NCI-H1694 (cell line): ENCODE measurements around the gene WWP2.
A peak's percentile ranks its signal among the peaks of the same experiment; 100 is the strongest.

Experiments
- DNase-seq: peaks from one replicate; lab custom pipeline; 2025; lab: John Stamatoyannopoulos, UW

The WWP2 gene

DNA sequence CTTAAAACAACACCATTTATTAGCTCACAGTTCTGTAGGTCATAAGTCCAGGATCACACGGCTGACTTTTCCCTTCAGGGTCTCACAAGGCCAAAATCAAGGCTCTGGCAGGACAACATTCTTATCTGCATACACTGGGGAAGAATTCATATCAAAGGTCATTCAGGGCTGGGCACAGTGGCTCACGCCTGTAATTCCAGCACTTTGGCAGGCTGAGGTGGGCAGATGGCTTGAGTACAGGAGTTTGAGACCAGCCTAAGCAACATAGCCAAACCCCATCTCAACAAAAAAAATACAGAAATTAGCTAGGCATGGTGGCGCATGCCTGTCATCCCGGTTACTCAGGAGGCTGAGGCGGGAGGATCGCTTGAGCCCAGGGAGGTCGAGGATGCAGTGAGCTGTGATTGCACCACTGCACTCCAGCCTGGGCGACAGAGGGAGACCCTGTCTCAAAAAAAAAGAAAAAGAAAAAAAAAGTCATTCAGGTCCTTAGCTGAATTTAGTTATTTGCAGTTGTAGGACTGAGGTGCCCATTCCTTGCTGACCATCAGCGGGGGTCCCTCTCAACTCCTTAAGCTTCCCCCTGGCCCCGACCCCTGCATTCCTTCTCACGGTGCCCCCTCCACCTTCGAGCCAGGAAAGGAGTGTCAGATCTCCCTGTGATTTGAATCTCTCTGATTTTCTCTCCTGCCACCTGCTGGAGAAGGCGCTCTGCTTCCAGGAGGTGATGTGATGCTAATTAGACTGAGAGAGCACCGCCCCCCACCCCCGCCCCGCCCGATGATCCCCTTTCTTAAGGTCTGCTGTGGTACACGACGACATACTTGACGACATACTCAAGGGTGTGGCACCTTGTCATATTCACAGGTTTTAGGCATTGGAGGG lies 97.2 kb downstream of the WWP2 start:
- peak; percentile 46 for DNase-seq

DNA sequence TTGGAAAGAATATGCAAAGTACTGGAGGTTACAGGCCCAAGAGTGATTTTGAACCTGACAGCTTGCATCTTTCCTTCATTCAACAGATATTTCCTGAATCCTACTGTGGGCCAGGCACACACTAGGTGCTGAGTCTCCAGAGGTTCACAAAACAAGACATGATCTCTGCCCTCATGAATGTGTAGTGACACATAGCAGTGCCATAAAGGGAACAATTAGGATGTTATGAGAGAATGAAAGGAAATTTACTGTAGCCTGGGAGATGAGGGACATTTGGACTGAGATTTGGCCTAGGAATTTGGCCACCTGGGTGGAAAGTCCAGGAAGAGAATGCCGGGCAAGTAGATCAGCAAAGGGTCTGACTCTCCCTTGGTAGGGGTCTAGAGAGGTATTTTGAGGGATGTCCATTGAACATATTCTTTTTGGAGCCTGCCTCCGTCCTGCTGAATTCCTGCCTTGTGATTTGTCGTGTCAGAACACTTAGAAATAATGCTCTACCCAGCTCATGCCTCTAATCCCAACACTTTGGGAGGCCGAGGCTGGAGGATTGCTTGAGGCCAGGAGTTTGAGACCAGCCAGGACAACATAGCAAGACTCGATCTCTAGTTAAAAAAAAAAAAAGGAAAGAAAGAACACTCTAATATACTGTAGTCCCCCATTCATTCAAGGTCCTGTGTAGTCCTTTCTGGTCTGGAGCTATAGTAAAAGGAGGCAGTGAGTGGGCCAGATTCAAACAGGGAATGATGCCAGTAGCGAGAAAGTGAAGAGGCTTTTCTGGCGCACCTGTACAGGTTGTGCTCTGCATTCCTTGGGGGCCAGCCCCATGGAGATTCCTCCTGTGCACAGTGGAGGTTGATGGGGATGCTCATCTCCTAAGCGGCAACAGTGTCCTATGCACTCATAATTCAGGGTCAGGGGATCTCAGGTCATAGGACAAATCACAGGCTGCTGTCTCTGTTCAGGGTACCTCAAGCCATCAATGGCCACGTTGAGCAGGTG lies 98.4 kb downstream of the WWP2 start:
- DNase-seq: no peak

DNA sequence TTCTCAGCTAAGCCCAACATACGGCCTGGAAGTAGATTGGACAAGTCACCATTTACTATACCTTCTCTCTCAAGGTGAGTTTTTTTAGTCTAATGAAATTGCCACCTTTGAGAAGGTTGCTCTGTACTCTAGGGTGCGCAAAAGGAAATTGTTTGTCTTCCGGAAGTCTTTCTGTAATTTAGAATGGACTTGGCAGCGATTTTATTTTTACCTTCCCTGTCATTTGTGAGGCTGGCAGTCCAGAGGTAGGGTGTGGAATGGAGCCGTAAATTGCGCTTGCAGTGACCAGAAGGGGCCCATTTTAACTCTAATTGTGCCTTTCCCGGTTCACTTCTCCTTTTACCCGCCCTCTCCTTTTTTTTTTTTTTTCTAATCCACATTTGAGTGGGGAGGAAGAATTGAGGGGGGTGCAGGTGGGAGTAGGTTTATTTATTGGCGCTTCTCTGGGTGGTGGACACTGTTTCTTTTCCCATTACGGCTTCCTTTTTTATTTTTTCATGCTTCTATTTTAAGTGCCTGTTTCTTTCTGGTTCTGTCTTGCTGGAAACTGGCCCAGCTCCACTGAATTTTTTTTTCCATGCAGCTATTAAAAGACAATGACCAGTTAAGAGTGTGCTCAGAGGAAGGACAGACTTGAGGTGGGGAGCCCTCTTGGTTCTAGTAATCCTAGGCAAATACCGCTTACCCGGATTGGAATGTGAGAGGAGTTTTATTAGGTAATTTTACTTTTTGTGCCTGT lies 99.3 kb downstream of the WWP2 start:
- no peak for DNase-seq

DNA sequence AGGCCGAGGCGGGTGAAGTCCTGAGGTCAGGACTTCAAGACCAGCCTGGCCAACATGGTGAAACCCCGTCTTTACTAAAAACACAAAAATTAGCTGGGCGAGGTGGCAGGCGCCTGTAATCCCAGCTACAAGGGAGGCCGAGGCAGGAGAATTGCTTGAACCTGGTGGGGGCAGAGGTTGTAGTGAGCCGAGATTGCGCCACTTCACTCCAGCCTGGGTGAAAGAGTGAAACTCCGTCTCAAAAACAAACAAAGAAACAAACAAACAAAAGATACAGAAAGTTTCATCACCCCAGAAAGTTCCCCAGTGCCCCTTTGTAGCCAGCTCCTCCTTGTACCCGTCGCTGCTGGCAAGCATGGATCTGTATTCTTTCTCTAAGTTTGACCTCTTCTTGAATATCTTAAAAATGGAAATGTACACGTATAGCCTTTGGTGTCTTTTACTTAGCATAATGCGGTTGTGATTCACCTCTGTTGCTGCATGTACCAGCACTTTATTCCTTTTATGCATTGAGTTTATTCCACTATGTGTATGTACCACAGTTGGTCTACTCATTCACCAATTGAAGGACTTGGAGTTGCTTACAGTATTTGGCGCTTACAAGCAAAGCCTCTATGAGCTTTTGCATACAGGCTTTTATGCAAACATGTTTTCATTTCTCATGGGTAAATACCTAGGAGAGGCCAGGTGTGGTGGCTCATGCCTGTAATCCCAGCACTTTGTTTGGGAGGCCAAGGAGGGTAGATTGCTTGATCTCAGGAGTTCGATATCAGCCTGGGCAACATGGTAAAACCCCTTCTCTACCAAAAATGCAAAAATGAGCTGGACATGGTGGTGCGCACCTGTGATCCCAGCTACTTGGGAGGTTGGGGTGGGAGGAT lies 101.5 kb downstream of the WWP2 start:
- DNase-seq: no peak

DNA sequence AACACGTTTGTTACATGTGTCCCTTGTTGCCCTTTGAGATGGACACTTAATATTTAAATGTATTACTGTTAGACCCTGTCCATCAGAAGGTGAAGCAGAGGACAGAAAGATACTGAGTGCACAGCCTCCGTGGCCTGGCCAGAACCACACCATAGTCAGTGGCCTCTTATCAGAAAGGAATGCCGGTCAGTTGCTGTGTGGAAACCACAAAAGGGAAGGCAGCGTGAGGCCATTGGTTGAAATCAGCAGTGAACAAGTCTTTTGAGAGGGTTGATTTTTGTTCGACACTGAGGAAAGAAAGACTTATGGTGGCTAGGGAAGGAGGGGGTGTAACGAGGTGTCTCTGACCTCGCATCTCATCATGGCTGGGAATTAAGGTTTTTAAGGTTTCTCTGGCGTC lies 103.6 kb downstream of the WWP2 start:
- no peak for DNase-seq

DNA sequence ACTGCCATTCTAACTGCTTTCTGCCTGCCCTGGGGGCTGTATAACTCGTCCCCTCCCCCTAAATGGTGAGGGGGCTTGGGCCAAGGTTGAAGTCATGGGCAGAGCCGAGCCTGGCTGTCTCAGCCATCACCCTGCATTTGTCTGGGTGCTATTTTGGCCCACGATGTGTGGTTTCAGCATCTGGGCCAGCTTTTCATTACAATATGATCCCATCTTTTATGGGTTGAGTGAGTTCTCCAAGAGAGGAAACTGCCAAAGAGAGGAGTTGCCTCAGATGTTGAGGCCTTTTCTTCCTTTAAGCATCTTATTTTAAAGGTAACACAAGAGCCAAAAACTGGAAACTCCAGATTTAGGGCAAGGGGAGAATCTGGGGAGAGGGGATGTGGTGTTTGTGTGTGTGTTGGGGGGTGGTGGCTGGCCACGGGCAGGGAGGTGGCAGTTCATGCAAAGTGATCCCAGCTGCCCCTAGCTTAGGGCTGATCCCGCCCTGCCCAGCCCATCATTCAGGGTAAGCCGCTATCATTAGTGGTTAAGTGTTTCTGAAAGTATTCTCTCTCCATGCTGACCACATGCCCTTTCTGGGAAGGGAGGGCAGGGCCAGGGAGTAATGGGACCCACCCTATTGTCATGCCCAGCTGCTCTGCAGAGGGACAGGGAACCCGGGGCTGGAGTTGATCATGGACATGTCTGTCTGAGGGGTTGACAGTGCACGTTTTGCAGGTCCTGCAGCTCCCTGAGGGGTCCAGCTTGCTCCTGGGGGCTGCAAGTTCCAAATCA lies 105.8 kb downstream of the WWP2 start:
- DNase-seq: no peak

DNA sequence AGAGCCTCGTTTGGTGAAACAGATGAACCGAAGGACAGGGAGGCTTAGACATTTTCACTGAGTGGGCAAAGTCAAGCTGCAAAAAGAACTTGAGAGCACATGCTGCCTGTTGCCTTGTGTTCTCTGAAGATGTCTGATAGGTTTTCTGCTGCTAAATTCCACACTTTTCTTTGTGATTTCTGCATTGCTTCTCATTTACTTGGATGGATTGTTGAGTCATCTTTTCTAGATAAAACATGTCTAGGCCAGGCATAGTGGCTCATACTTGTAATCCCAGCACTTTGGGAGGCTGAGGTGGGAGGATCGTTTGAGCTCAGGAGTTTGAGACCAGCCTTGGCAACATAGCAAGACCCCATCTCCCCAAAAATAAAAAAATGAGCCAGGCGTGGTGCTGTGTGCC lies 108.6 kb downstream of the WWP2 start:
- DNase-seq: no peak

DNA sequence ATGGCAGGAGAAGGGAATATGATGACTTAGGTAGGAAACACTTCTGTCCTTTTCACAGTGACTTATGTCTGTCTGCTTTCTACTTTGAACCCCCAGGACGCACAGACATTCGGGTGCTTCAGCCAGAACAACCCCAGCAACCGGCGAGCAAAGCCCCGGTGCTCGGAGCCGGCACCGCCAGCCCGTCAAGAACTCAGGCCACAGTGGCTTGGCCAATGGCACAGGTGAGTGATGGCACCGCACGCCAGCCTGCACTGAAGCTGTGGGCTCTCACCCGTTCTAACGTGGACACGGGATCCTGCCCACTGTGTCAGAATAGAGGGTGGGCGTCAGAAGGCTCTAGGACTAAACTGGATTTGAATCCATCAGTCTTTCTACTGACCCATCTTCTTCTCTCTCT lies 109.6 kb downstream of the WWP2 start:
- no peak for DNase-seq

- DNase-seq: no peak
Measured at GRCh38 chr16:69872888-69873287, 110.8 kb downstream of the WWP2 start.

DNA sequence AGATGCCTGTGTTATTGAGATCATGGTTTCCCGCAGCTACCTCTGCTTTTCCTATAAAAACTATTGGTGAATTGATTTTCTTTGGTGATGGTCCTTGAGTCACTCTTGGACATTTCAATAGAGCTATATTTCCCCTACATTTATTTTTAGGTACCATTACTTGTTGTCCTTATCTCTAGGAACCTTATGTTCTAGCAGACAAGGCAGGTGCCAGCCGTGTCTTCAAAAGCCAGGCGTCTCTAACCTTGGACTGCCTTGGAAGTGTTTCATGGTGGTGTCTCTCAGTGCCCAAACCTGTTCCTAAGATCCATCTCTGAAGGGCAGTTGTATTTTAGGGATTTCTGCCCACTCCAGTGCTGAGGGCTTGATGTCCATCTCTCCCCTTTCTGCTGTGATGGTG lies 111.7 kb downstream of the WWP2 start:
- no peak for DNase-seq

- no peak for DNase-seq
Measured at GRCh38 chr16:69874271-69874670, 112.1 kb downstream of the WWP2 start.

GRCh38 chr16:69880640-69881133 lies 118.6 kb downstream of the WWP2 start:
- DNase-seq: no peak

- DNase-seq: no peak
Measured at GRCh38 chr16:69881141-69881540, 119.0 kb downstream of the WWP2 start.

GRCh38 chr16:69883744-69884143 lies 121.6 kb downstream of the WWP2 start:
- DNase-seq: no peak

DNA sequence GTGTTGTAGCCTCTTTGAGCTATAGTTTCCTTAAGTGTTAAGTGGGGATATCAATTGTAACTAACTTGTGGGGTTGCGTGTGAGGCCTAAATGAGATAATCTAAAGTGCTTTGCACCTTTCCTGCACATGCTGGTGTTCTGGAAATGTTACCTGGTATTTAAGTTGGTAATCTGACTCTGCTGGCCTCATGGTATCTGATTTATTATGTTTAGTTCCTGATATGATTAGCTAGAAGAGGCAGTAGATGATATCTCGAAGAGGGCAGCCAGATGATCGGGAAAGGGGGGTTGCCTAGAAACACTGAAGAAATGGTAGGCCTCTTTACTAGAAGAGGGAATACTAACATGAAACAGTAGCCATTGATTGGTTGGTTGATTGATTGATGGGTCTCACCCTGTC lies 123.6 kb downstream of the WWP2 start:
- no peak for DNase-seq

DNA sequence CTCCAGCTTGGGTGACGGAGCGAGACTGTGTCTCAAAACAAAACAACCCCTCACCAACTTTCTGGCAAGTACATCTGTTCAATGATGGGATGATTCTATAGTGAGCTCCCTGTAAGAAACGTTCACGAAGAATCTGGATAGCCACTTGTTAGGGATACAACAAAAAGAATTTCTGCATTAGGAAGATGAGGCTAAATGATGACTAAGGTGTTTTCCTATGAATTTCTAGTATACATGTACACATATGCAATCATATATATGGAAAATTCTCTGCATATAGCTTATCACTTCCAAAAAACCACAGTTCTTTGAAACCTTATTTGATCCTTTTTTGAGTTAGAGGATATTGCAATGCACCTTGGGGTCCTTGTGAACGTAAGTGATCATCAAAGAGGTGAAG lies 124.6 kb downstream of the WWP2 start:
- no peak for DNase-seq

- DNase-seq: no peak
Measured at GRCh38 chr16:69888005-69888590, 126.0 kb downstream of the WWP2 start.

- no peak for DNase-seq
Measured at GRCh38 chr16:69889295-69889964, 127.3 kb downstream of the WWP2 start.
